ENCODE results near the gene M1AP. TPM values are rescaled to one million over a fixed set of nuclear protein-coding genes. Genes with fewer than 3 reads are reported as not detected.
"Not testable (repeated sequence)": the region's sequence is repeated elsewhere in the genome, so short reads cannot be mapped to it uniquely, and the experiment has no call there.

The M1AP gene
- total RNA-seq, 1 experiment from 2014 or later, result not detected

- DNase-seq (ENCODE audit: low spot score), result no peak
Observed at GRCh38 chr2:74564222-74564621, 83.9 kb downstream of the M1AP start.

GRCh38 chr2:74562126-74562775 is 85.9 kb downstream of the M1AP start:
- no peak for DNase-seq (ENCODE audit: low spot score)

- not testable (repeated sequence) for DNase-seq (ENCODE audit: low spot score)
Observed at GRCh38 chr2:74561022-74561421, 87.1 kb downstream of the M1AP start.

- no peak for DNase-seq (ENCODE audit: low spot score)
Observed at GRCh38 chr2:74560591-74560990, 87.5 kb downstream of the M1AP start.

- DNase-seq (ENCODE audit: low spot score), result no peak
Observed at GRCh38 chr2:74559912-74560311, 88.2 kb downstream of the M1AP start.

GRCh38 chr2:74558284-74559230 is 89.6 kb downstream of the M1AP start:
- no peak for DNase-seq (ENCODE audit: low spot score)

GRCh38 chr2:74556831-74557370 is 91.2 kb downstream of the M1AP start:
- no peak for DNase-seq (ENCODE audit: low spot score)

- no peak for DNase-seq (ENCODE audit: low spot score)
Observed at GRCh38 chr2:74556159-74556558, 92.0 kb downstream of the M1AP start.

- no peak for DNase-seq (ENCODE audit: low spot score)
Observed at GRCh38 chr2:74555610-74556103, 92.5 kb downstream of the M1AP start.

GRCh38 chr2:74554820-74555531 is 93.2 kb downstream of the M1AP start:
- peak; percentile 69 for DNase-seq (ENCODE audit: low spot score)

- peak; percentile 48 for DNase-seq (ENCODE audit: low spot score)
Observed at GRCh38 chr2:74553892-74554819, 94.0 kb downstream of the M1AP start, which contains the start of the genes DOK1 and LOXL3. DOK1 (plus strand) TSS chr2:74554720; CDS start chr2:74554755, 35 bp downstream. LOXL3 (minus strand) TSS chr2:74553942; CDS start chr2:74552634, 1,308 bp downstream.

GRCh38 chr2:74552914-74553811 is 95.0 kb downstream of the M1AP start:
- DNase-seq (ENCODE audit: low spot score), result no peak

- DNase-seq (ENCODE audit: low spot score), result no peak
Observed at GRCh38 chr2:74551942-74552913, 95.9 kb downstream of the M1AP start.

- no peak for DNase-seq (ENCODE audit: low spot score)
Observed at GRCh38 chr2:74551530-74551929, 96.6 kb downstream of the M1AP start.

- no peak for DNase-seq (ENCODE audit: low spot score)
Observed at GRCh38 chr2:74550231-74550630, 97.9 kb downstream of the M1AP start.

- peak; percentile 41 for DNase-seq (ENCODE audit: low spot score)
Observed at GRCh38 chr2:74548900-74549826, 99.0 kb downstream of the M1AP start.

All from HT-29 (cell line).